Measurements from ENCODE around the gene CREM.
"Not testable (repeated sequence)": the region's sequence is repeated elsewhere in the genome, so short reads cannot be mapped to it uniquely, and the experiment has no call there.

The CREM gene

GRCh38 chr10:35204650-35205319 lies 78.1 kb downstream of the CREM start:
- Histone ChIP-seq H3K36me3 (ENCODE audit: insufficient read depth, low read length) (no peaks in the 10 kb centered on the region), H3K9me3 (ENCODE audit: low read length) (no peaks in the 10 kb centered on the region), H3K27me3 (ENCODE audit: insufficient read depth, low read length) (no peaks in the 10 kb centered on the region), H3K4me3 (ENCODE audit: low read length) (no peak overlapping the region), H3K4me1 (ENCODE audit: insufficient read depth, low read length) (peaks cover 3% of the 10 kb centered on the region), H2AFZ (ENCODE audit: low read depth, low read length) (no peak overlapping the region)

- Histone ChIP-seq H2AFZ (ENCODE audit: low read depth, low read length) (no peak overlapping the region), H3K27me3 (ENCODE audit: insufficient read depth, low read length) (no peaks in the 10 kb centered on the region), H3K4me3 (ENCODE audit: low read length) (no peak overlapping the region), H3K36me3 (ENCODE audit: insufficient read depth, low read length) (no peaks in the 10 kb centered on the region), H3K4me1 (ENCODE audit: insufficient read depth, low read length) (peaks cover 10% of the 10 kb centered on the region), H3K9me3 (ENCODE audit: low read length) (no peaks in the 10 kb centered on the region)
These were observed 79.6 kb downstream of the CREM start for GRCh38 chr10:35206274-35206673.

DNA sequence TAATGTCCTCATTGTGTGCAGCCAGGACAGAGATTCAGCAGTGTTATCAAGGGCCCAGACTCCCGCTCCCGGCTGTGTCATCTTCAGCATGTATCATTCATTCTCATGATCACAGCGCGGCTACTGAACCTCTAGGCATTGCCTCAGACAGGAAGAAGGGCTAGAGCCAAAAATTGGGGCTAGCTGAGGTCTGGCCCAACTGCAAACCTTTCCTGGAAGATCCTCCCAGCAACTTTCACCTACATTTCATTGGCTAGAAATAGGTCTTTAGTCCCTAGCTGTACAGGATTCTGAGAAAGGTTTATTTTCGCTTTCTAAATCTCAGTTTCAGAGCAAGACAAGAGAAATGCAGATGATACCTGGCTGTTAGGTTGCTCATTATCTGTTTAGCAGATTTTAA lies 81.9 kb downstream of the CREM start:
- no peaks in the 10 kb centered on the region for H3K9me3 ChIP-seq (ENCODE audit: low read length)
- H3K4me3 ChIP-seq (ENCODE audit: low read length), result no peak overlapping the region
- no peaks in the 10 kb centered on the region for H3K36me3 ChIP-seq (ENCODE audit: insufficient read depth, low read length)
- no peaks in the 10 kb centered on the region for H3K27me3 ChIP-seq (ENCODE audit: insufficient read depth, low read length)
- H2AFZ ChIP-seq (ENCODE audit: low read depth, low read length), result no peak overlapping the region
- peaks cover 15% of the 10 kb centered on the region for H3K4me1 ChIP-seq (ENCODE audit: insufficient read depth, low read length)

DNA sequence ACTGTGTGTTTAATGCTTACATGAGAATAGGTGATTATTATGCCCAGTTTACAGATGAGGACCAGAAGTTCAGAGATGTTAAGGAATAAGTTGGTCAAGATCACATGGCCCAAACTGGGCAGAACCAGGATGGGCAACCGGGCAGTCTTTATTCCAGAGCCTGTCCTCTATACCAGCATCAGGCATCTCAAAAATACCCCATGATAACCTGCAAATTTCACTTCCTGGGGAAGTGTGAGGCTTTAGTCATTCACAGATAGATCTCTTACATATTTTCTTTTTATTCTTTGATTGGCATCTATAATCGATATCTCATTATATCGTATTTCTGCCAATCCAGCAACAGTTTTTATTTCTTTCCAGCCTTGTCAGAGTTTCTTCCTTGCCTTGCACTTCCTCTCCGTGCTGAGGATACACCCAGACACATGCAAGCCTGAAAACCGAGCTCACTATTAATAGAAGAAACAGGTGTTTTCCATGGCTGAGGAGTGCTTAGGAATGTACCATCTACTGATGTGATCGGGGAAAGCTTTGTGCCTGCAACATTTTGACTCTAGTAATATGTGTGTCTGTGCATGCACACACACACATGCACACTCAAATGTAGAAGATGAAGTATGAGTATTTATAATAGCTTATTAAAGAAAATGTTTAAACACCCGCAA lies 82.4 kb downstream of the CREM start:
- H3K4me3 ChIP-seq (ENCODE audit: low read length), result no peak overlapping the region
- no peak overlapping the region for H2AFZ ChIP-seq (ENCODE audit: low read depth, low read length)
- no peaks in the 10 kb centered on the region for H3K9me3 ChIP-seq (ENCODE audit: low read length)
- no peaks in the 10 kb centered on the region for H3K36me3 ChIP-seq (ENCODE audit: insufficient read depth, low read length)
- H3K4me1 ChIP-seq (ENCODE audit: insufficient read depth, low read length), result peaks cover 15% of the 10 kb centered on the region
- H3K27me3 ChIP-seq (ENCODE audit: insufficient read depth, low read length), result no peaks in the 10 kb centered on the region

DNA sequence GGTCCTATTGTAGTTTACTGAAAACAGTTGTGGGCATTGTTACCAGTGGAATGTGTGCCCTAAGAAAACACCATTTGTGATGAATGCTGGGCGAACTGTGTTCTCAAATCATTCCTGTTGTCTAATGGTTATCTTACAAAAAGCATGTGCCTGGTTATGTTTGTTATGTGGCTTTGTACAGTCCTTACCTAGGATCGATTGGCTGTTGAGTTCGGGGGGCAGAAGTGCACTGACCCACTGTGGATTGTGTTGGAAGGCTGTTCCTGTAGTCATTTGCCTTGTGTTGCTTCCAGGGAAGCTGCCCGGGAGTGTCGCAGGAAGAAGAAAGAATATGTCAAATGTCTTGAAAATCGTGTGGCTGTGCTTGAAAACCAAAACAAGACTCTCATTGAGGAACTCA lies 84.3 kb downstream of the CREM start:
- Histone ChIP-seq H3K4me3 (ENCODE audit: low read length) (no peak overlapping the region), H3K27me3 (ENCODE audit: insufficient read depth, low read length) (no peaks in the 10 kb centered on the region), H3K4me1 (ENCODE audit: insufficient read depth, low read length) (peaks cover 15% of the 10 kb centered on the region), H3K9me3 (ENCODE audit: low read length) (no peaks in the 10 kb centered on the region), H3K36me3 (ENCODE audit: insufficient read depth, low read length) (no peaks in the 10 kb centered on the region), H2AFZ (ENCODE audit: low read depth, low read length) (no peak overlapping the region)

- H3K4me3 ChIP-seq (ENCODE audit: low read length), result no peak overlapping the region
- no peaks in the 10 kb centered on the region for H3K27me3 ChIP-seq (ENCODE audit: insufficient read depth, low read length)
- H3K4me1 ChIP-seq (ENCODE audit: insufficient read depth, low read length), result peaks cover 15% of the 10 kb centered on the region
- no peaks in the 10 kb centered on the region for H3K36me3 ChIP-seq (ENCODE audit: insufficient read depth, low read length)
- no peaks in the 10 kb centered on the region for H3K9me3 ChIP-seq (ENCODE audit: low read length)
- H2AFZ ChIP-seq (ENCODE audit: low read depth, low read length), result no peak overlapping the region
These were observed 84.7 kb downstream of the CREM start for GRCh38 chr10:35211390-35211789.

DNA sequence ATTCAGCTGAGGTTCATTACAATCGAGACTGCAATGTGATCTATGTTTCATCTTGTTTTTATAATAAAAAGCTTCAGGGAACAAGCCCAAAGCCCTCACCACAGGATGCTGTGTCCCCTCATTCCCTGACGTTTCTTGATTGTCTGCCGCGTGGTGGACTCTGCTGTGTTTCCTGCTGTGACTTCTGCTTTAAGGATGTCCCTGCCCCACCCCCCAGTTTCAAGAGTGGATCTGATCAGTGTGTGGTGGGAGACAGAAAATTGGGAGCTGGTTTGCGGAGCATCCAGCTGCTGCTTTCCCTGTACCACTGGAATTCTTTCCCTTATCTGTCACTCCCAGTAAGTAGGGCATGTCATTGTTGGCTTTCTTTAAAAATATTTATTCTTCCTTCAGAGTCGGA lies 86.2 kb downstream of the CREM start:
- Histone ChIP-seq H3K27me3 (ENCODE audit: insufficient read depth, low read length) (no peaks in the 10 kb centered on the region), H3K9me3 (ENCODE audit: low read length) (no peaks in the 10 kb centered on the region), H3K4me3 (ENCODE audit: low read length) (no peak overlapping the region), H2AFZ (ENCODE audit: low read depth, low read length) (no peak overlapping the region), H3K4me1 (ENCODE audit: insufficient read depth, low read length) (peaks cover 15% of the 10 kb centered on the region), H3K36me3 (ENCODE audit: insufficient read depth, low read length) (no peaks in the 10 kb centered on the region)

- no peaks in the 10 kb centered on the region for H3K27me3 ChIP-seq (ENCODE audit: insufficient read depth, low read length)
- no peaks in the 10 kb centered on the region for H3K9me3 ChIP-seq (ENCODE audit: low read length)
- H3K36me3 ChIP-seq (ENCODE audit: insufficient read depth, low read length), result no peaks in the 10 kb centered on the region
- H3K4me1 ChIP-seq (ENCODE audit: insufficient read depth, low read length), result peaks cover 15% of the 10 kb centered on the region
- no peak overlapping the region for H3K4me3 ChIP-seq (ENCODE audit: low read length)
- no peak overlapping the region for H2AFZ ChIP-seq (ENCODE audit: low read depth, low read length)
These were observed 87.1 kb downstream of the CREM start for GRCh38 chr10:35213699-35214098.

GRCh38 chr10:35214607-35215020 lies 88.0 kb downstream of the CREM start:
- no peak overlapping the region for H2AFZ ChIP-seq (ENCODE audit: low read depth, low read length)
- H3K36me3 ChIP-seq (ENCODE audit: insufficient read depth, low read length), result no peaks in the 10 kb centered on the region
- H3K4me3 ChIP-seq (ENCODE audit: low read length), result no peak overlapping the region
- H3K9me3 ChIP-seq (ENCODE audit: low read length), result no peaks in the 10 kb centered on the region
- no peaks in the 10 kb centered on the region for H3K27me3 ChIP-seq (ENCODE audit: insufficient read depth, low read length)
- peaks cover 14% of the 10 kb centered on the region for H3K4me1 ChIP-seq (ENCODE audit: insufficient read depth, low read length)

DNA sequence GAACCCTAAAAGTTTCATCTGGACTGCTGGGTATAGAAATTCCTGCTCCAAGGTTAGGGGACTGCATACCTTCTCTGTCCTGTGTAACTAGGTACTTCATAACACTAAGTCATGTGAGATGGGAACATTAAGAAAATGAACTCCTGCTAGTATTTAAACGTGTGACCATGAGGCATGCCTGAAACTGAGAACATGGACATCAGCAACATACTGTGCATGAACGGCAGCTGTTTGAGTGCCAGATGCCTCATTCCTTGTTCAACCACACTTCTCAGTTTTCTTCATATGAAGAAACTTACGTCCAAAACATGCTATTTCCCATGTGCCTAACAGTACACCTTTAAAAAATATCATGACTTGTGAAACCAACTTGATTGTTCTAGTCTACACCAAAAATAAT lies 88.5 kb downstream of the CREM start:
- H3K4me3 ChIP-seq (ENCODE audit: low read length), result no peak overlapping the region
- no peak overlapping the region for H2AFZ ChIP-seq (ENCODE audit: low read depth, low read length)
- no peaks in the 10 kb centered on the region for H3K9me3 ChIP-seq (ENCODE audit: low read length)
- no peaks in the 10 kb centered on the region for H3K27me3 ChIP-seq (ENCODE audit: insufficient read depth, low read length)
- no peaks in the 10 kb centered on the region for H3K36me3 ChIP-seq (ENCODE audit: insufficient read depth, low read length)
- H3K4me1 ChIP-seq (ENCODE audit: insufficient read depth, low read length), result peaks cover 12% of the 10 kb centered on the region

DNA sequence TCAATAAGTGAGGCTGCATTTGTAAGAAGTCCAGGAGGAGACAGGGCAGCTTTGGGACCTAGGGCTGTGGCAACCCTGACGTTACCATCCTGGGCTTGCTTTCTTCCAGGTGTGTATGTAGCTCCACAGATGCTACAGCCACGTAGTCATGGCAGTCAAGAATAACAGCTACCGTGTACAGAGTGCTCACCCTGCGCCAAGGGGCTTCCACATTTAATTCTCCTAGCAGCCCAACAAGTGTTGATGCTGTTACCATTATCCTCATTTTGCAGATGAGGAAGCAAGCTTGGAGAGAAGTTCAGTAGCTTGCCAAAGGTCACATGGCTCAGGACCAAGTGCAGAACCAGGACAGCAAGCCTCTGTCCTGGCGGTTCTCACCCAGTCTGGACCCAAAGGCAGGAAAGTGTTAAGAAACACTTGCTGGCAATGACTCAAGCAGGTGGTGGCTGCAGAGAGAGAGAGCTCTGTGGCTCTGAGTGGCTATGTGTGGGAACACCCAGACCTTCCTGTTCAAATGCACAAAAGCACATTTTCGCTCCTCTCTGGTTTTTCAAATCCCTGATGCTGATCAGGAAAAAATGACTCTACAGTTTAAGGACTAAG lies 89.8 kb downstream of the CREM start:
- H3K27me3 ChIP-seq (ENCODE audit: insufficient read depth, low read length), result no peaks in the 10 kb centered on the region
- H3K9me3 ChIP-seq (ENCODE audit: low read length), result no peaks in the 10 kb centered on the region
- H3K36me3 ChIP-seq (ENCODE audit: insufficient read depth, low read length), result no peaks in the 10 kb centered on the region

DNA sequence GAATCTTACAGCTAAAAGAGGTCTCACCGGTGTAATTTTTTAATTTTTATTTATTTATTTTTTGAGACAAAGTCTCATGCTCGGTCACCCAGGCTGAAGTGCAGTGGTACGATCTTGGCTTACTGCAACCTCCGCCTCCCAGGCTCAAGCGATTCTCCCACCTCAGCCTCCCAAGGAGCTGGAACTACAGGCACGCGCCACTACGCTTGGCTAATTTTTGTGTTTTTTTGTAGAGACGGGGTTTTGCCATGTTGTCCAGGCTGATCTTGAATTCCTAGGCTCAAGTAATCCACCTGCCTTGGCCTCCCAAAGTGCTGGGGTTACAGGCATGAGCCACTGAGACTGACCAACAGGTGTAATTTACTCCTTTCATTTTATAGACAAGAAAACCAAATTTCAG lies 90.3 kb downstream of the CREM start:
- H3K4me1 ChIP-seq (ENCODE audit: insufficient read depth, low read length); H3K9me3 ChIP-seq (ENCODE audit: low read length); H3K4me3 ChIP-seq (ENCODE audit: low read length); H2AFZ ChIP-seq (ENCODE audit: low read depth, low read length); H3K27me3 ChIP-seq (ENCODE audit: insufficient read depth, low read length); H3K36me3 ChIP-seq (ENCODE audit: insufficient read depth, low read length): not testable (repeated sequence)

More for the DNA sequence above, 89.8 kb downstream of the CREM start:
- Histone ChIP-seq H2AFZ (ENCODE audit: low read depth, low read length) (no peak overlapping the region), H3K4me1 (ENCODE audit: insufficient read depth, low read length) (peaks cover 13% of the 10 kb centered on the region), H3K4me3 (ENCODE audit: low read length) (no peak overlapping the region)

DNA sequence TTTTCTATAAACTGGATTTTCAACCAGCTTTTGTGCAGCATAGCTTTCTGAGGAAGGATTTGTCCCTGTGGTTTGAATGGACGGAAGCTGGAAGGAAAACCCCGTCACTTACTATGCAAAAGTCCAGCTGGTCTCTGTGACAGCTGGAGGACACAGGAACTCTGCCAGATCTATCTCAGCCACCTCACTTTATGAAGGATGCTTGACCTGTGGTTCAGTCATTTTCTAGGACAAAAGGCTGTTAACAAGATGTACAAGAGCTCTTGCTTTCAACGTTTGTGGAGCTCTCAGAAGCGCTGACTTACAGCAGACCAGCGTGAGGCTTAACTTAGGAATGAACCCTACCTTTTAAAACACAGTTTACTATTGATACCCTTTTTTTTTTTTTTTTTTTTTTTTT lies 90.8 kb downstream of the CREM start:
- no peaks in the 10 kb centered on the region for H3K27me3 ChIP-seq (ENCODE audit: insufficient read depth, low read length)
- H3K4me1 ChIP-seq (ENCODE audit: insufficient read depth, low read length), result peaks cover 9% of the 10 kb centered on the region
- no peaks in the 10 kb centered on the region for H3K9me3 ChIP-seq (ENCODE audit: low read length)
- no peaks in the 10 kb centered on the region for H3K36me3 ChIP-seq (ENCODE audit: insufficient read depth, low read length)
- H3K4me3 ChIP-seq (ENCODE audit: low read length), result no peak overlapping the region
- H2AFZ ChIP-seq (ENCODE audit: low read depth, low read length), result no peak overlapping the region
